IMR-90 (cell line): ENCODE data around the gene HTT-AS. TPM values are rescaled to one million over a fixed set of nuclear protein-coding genes. Genes with fewer than 3 reads are reported as not detected.

Experiments used
- ATAC-seq: fragments of 200-7000 bp; cut with Tn5 transposase; 2 replicates; pipeline ENCODE4 v1.9.1; 2020; ENCODE audit warnings: low read depth, mild to moderate bottlenecking, moderate library complexity
- BruUV-seq: library from RNA; stranded (reverse); fragments of 400-500 nt; replicated peaks from 2 replicates; lab custom pipeline; 2021; lab: Mats Ljungman, UMichigan
- CTCF ChIA-PET: fragments of 300-600 bp; formaldehyde crosslinking; extraction: SDS; loops from one replicate; lab custom pipeline; 2021; ENCODE audit warnings: antibody characterized with exemption; lab: Yijun Ruan, JAX
- POLR2A ChIA-PET: fragments of 300-600 bp; sonication (Branson Sonifier 250); formaldehyde crosslinking; loops from one replicate; lab custom pipeline; 2022; ENCODE audit warnings: antibody characterized with exemption; ENCODE audit not compliant: unreplicated experiment; lab: Charles Lee
- DNase-seq: peaks from one replicate; pipeline ENCODE4 v3.0.0; 2013
- H2AFZ ChIP-seq: replicated peaks from 2 replicates; pipeline ENCODE3; 2013; ENCODE audit warnings: low read length, mild to moderate bottlenecking; ENCODE audit not compliant: poor library complexity
- H2AK5ac ChIP-seq: 2 replicates; pipeline ENCODE4 v1.6.1; 2013; ENCODE audit warnings: low read depth, low read length, inconsistent platforms
- H2AK9ac ChIP-seq: replicated peaks from 2 replicates; pipeline ENCODE3; 2013; ENCODE audit warnings: mild to moderate bottlenecking, low read depth, low read length, moderate library complexity; ENCODE audit not compliant: poor library complexity
- H2BK120ac ChIP-seq: 2 replicates; pipeline ENCODE4 v1.6.1; 2013; ENCODE audit warnings: low read depth, low read length, inconsistent platforms
- H2BK15ac ChIP-seq: 3 replicates; pipeline ENCODE4 v1.6.1; 2013; ENCODE audit warnings: low read depth, low read length, inconsistent platforms
- H2BK20ac ChIP-seq: 2 replicates; pipeline ENCODE4 v1.6.1; 2013; ENCODE audit warnings: low read depth, mild to moderate bottlenecking, inconsistent platforms, low read length, moderate library complexity
- H2BK5ac ChIP-seq: 2 replicates; pipeline ENCODE4 v1.6.1; 2013; ENCODE audit warnings: mild to moderate bottlenecking, low read depth, low read length, inconsistent platforms; ENCODE audit not compliant: poor library complexity, severe bottlenecking
- H3K14ac ChIP-seq: replicated peaks from 2 replicates; pipeline ENCODE4 v1.6.1; 2013; ENCODE audit warnings: low read depth, low read length, inconsistent platforms
- H3K18ac ChIP-seq: 2 replicates; pipeline ENCODE4 v1.6.1; 2013; ENCODE audit warnings: low read depth, low read length, control low read depth
- H3K23ac ChIP-seq: 2 replicates; pipeline ENCODE4 v1.6.1; 2013; ENCODE audit warnings: low read depth, low read length, inconsistent platforms
- H3K27ac ChIP-seq: 2 replicates; pipeline ENCODE4 v1.5.1; 2013; ENCODE audit warnings: mild to moderate bottlenecking, control low read depth, low read length; ENCODE audit not compliant: insufficient read depth
- H3K27me3 ChIP-seq: 2 replicates; pipeline ENCODE4 v1.6.1; 2013; ENCODE audit warnings: low read length; ENCODE audit not compliant: control insufficient read depth, insufficient read depth
- H3K36me3 ChIP-seq: 2 replicates; pipeline ENCODE4 v1.6.1; 2013; ENCODE audit warnings: low read length, mixed read lengths; ENCODE audit not compliant: control insufficient read depth, insufficient read depth
- H3K4ac ChIP-seq: 2 replicates; pipeline ENCODE4 v1.6.1; 2013; ENCODE audit warnings: low read depth, low read length, inconsistent platforms
- H3K4me1 ChIP-seq: 2 replicates; pipeline ENCODE4 v1.6.1; 2013; ENCODE audit warnings: low read length, mixed read lengths; ENCODE audit not compliant: control insufficient read depth, insufficient read depth
- H3K4me2 ChIP-seq: 2 replicates; pipeline ENCODE4 v1.6.1; 2013; ENCODE audit warnings: low read depth, mild to moderate bottlenecking, control low read depth, low read length, moderate library complexity
- H3K4me3 ChIP-seq: 2 replicates; pipeline ENCODE4 v1.5.1; 2013; ENCODE audit warnings: low read depth, mild to moderate bottlenecking, control low read depth, low read length, moderate library complexity; ENCODE audit not compliant: insufficient read depth
- H3K56ac ChIP-seq: 2 replicates; pipeline ENCODE4 v1.6.1; 2013; ENCODE audit warnings: low read length, inconsistent platforms; ENCODE audit not compliant: insufficient read depth; ENCODE audit errors: extremely low read depth
- H3K79me1 ChIP-seq, 2 experiments: 2 replicates each; pipeline ENCODE4 v1.6.1; 2013; ENCODE audit warnings: low read length in 2 of 2, inconsistent platforms in 1 of 2, low read depth in 1 of 2
- H3K9ac ChIP-seq: 2 replicates; pipeline ENCODE4 v1.6.1; 2013; ENCODE audit warnings: low read depth, low read length, control low read depth
- H3K9me1 ChIP-seq: 2 replicates; pipeline ENCODE4 v1.6.1; 2013; ENCODE audit warnings: low read length, inconsistent platforms; ENCODE audit not compliant: insufficient read depth
- H3K9me3 ChIP-seq: 2 replicates; pipeline ENCODE4 v1.6.1; 2013; ENCODE audit warnings: low read length; ENCODE audit not compliant: control insufficient read depth, insufficient read depth
- H4K20me1 ChIP-seq: 2 replicates; pipeline ENCODE4 v1.6.1; 2013; ENCODE audit warnings: low read length, inconsistent platforms; ENCODE audit not compliant: insufficient read depth
- H4K5ac ChIP-seq: 2 replicates; pipeline ENCODE4 v1.6.1; 2013; ENCODE audit warnings: mild to moderate bottlenecking, low read depth, low read length, control low read depth
- H4K8ac ChIP-seq, 2 experiments: 2 replicates each; pipeline ENCODE4 v1.6.1; 2013; ENCODE audit warnings: low read depth in 2 of 2, low read length in 2 of 2, control low read depth in 1 of 2, inconsistent platforms in 1 of 2
- H4K91ac ChIP-seq: 2 replicates; pipeline ENCODE4 v1.6.1; 2013; ENCODE audit warnings: low read depth, low read length, inconsistent platforms; ENCODE audit not compliant: insufficient read depth
- BHLHE40 ChIP-seq: fragments of 150-350 bp; IDR thresholded peaks from 2 replicates; pipeline ENCODE4 v1.6.1; 2016; ENCODE audit warnings: mild to moderate bottlenecking, low read depth, low read length
- CEBPB ChIP-seq: IDR thresholded peaks from 2 replicates; pipeline ENCODE4 v1.6.1; 2012; ENCODE audit warnings: low read depth, low read length, improper control_type of control experiment
- CHD1 ChIP-seq: IDR thresholded peaks from 2 replicates; pipeline ENCODE4 v1.6.1; 2012; ENCODE audit warnings: low read depth, low read length, improper control_type of control experiment
- FOS ChIP-seq: fragments of 150-350 bp; IDR thresholded peaks from 2 replicates; pipeline ENCODE4 v1.6.1; 2016; ENCODE audit warnings: low read depth, low read length
- MAFK ChIP-seq: IDR thresholded peaks from 2 replicates; pipeline ENCODE4 v1.6.1; 2012; ENCODE audit warnings: low read depth, low read length, improper control_type of control experiment
- MAZ ChIP-seq: IDR thresholded peaks from 2 replicates; pipeline ENCODE4 v1.6.1; 2012; ENCODE audit warnings: low read depth, mild to moderate bottlenecking, low read length, improper control_type of control experiment, moderate library complexity, borderline replicate concordance
- MXI1 ChIP-seq: IDR thresholded peaks from 2 replicates; pipeline ENCODE4 v1.6.1; 2012; ENCODE audit warnings: low read depth, mild to moderate bottlenecking, low read length, moderate library complexity, borderline replicate concordance
- NFE2L2 ChIP-seq: fragments of 150-350 bp; IDR thresholded peaks from 2 replicates; pipeline ENCODE4 v1.6.1; 2016; ENCODE audit warnings: low read depth, mild to moderate bottlenecking, low read length
- POLR2A ChIP-seq: IDR thresholded peaks from 2 replicates; pipeline ENCODE4 v1.6.1; 2012; ENCODE audit warnings: mild to moderate bottlenecking, low read depth, low read length
- RAD21 ChIP-seq: IDR thresholded peaks from 2 replicates; pipeline ENCODE4 v1.6.1; 2012; ENCODE audit warnings: low read length, improper control_type of control experiment
- RCOR1 ChIP-seq: IDR thresholded peaks from 2 replicates; pipeline ENCODE4 v1.6.1; 2012; ENCODE audit warnings: mild to moderate bottlenecking, low read length, improper control_type of control experiment; ENCODE audit not compliant: insufficient replicate concordance
- RFX5 ChIP-seq: IDR thresholded peaks from 2 replicates; pipeline ENCODE4 v1.8.0; 2012; ENCODE audit warnings: low read depth, mild to moderate bottlenecking, low read length, moderate library complexity
- SMC3 ChIP-seq: fragments of 150-350 bp; IDR thresholded peaks from 2 replicates; pipeline ENCODE4 v1.6.1; 2016; ENCODE audit warnings: low read depth, mild to moderate bottlenecking, antibody characterized with exemption, low read length, moderate library complexity
- WGBS, 2 experiments: methylation state at CpG; one replicate each; pipeline versions ENCODE4 v1.1.5 to v1.1.7; 2013; ENCODE audit warnings: missing lambda C conversion rate in 2 of 2; ENCODE audit not compliant: insufficient read length in 1 of 2; ENCODE audit errors: extremely low coverage in 2 of 2; 5-methylcytosine and 5-hydroxymethylcytosine counted together
- dilution Hi-C: fragments of 300-500 bp; cut with HindIII; formaldehyde crosslinking; loops from one replicate; pipeline ENCODE4 v1.14.3; 2018; ENCODE audit warnings: low sequenced_read_pairs; ENCODE audit not compliant: unreplicated experiment
- in situ Hi-C: fragments of 300-500 bp; cut with MboI; formaldehyde crosslinking; loops from 3 replicates; pipeline ENCODE4 v1.14.3; 2019; ENCODE audit warnings: low sequenced_read_pairs, inconsistent platforms, mixed read lengths
- intact Hi-C: fragments of 100-400 bp; cut with micrococcal nuclease; formaldehyde crosslinking; loops from 2 replicates; pipeline ENCODE4 v1.10.0; 2022
- polyA plus RNA-seq, 3 experiments: library from polyadenylated mRNA; depleted of rRNA; stranded (reverse); fragments of >200 nt; gene quantifications; 2 replicates each; pipeline ENCODE4 v1.2.3, GENCODE V29; 2012; ENCODE audit warnings: low replicate concordance in 1 of 3
- total RNA-seq: library from RNA; depleted of rRNA; stranded (reverse); fragments of >200 nt; gene quantifications from 2 replicates; pipeline ENCODE4 v1.2.3, GENCODE V29; 2012
- TF ChIP-seq, protein P1 (sequence below): fragments of 150-350 bp; IDR thresholded peaks from 2 replicates; pipeline ENCODE4 v1.6.1; 2017; ENCODE audit warnings: mild to moderate bottlenecking, antibody characterized with exemption, low read length, low read depth
- TF ChIP-seq, protein P2 (sequence below): fragments of 150-350 bp; IDR thresholded peaks from 2 replicates; pipeline ENCODE4 v1.6.1; 2016; ENCODE audit warnings: low read depth, mild to moderate bottlenecking, low read length, moderate library complexity, borderline replicate concordance
- TF ChIP-seq, protein P3 (sequence below): conservative IDR thresholded peaks from 2 replicates; pipeline ENCODE4 v1.5.1; 2012; ENCODE audit warnings: mild to moderate bottlenecking, low read depth, low read length, improper control_type of control experiment

The HTT-AS gene
- total and polyA plus RNA-seq, 2 of the 4 experiments (the other 2 are of a cell fraction), result not detected

DNA sequence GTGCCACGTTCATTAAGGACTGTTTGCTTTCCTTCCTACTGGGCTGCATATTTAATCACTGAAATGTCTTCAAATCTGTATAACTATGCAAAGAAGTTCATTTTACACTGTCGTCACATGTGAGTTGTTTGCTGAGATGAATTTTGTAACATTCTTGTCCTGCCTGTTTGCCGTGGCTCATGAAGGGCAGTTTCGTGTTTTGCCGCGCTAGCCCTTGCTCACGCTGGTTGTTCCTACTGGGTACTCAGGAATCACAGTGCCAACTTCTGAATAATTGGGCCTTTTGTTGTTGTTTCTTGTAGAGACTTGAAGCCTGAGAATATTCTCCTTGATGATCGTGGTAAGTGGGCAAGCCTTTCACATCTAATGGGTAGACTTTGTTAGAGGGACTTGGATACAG is 52.2 kb downstream of the HTT-AS start:
- Histone ChIP-seq H3K4me3 (no peak overlapping the region), H3K9me1 (no peaks in the 10 kb centered on the region), H2BK5ac (no peak overlapping the region), H3K14ac (no peak overlapping the region), H2BK20ac (no peak overlapping the region), H2AK9ac (no peak overlapping the region), H2AFZ (no peak overlapping the region), H3K79me1 (no peaks in the 10 kb centered on the region), H2AK5ac (no peak overlapping the region), H3K4me1 (no peaks in the 10 kb centered on the region), H3K27ac (no peak overlapping the region), H3K9ac (no peak overlapping the region), H4K8ac (no peak overlapping the region), H3K27me3 (peaks cover 37% of the 10 kb centered on the region), H3K23ac (no peak overlapping the region), H4K5ac (no peak overlapping the region), H4K20me1 (no peaks in the 10 kb centered on the region), H3K4ac (no peak overlapping the region), H3K9me3 (peaks cover 7% of the 10 kb centered on the region), H3K36me3 (no peaks in the 10 kb centered on the region), H3K18ac (no peak overlapping the region), H4K91ac (no peak overlapping the region), H2BK120ac (no peak overlapping the region), H2BK15ac (no peak overlapping the region), H3K56ac (no peak overlapping the region), H3K4me2 (no peak overlapping the region)
- WGBS, 2 experiments, result 76% methylated on average over 5 of the region's 8 CpGs; no CpG with 5 or more reads in 1 of the 2 experiments
- no peak for DNase-seq
- no TSS peak for BruUV-seq
- dilution Hi-C loops, result no loop called here
- ChIA-PET POLR2A (no interaction called here), CTCF (no interaction called here)
- intact Hi-C loops, result no loop called here
- in situ Hi-C loops, result no loop called here
- TF ChIP-seq, protein P1, sequence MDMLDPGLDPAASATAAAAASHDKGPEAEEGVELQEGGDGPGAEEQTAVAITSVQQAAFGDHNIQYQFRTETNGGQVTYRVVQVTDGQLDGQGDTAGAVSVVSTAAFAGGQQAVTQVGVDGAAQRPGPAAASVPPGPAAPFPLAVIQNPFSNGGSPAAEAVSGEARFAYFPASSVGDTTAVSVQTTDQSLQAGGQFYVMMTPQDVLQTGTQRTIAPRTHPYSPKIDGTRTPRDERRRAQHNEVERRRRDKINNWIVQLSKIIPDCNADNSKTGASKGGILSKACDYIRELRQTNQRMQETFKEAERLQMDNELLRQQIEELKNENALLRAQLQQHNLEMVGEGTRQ, result no peak
- TF ChIP-seq POLR2A, result no peak
- no peak for TF ChIP-seq CEBPB
- TF ChIP-seq, protein P2, sequence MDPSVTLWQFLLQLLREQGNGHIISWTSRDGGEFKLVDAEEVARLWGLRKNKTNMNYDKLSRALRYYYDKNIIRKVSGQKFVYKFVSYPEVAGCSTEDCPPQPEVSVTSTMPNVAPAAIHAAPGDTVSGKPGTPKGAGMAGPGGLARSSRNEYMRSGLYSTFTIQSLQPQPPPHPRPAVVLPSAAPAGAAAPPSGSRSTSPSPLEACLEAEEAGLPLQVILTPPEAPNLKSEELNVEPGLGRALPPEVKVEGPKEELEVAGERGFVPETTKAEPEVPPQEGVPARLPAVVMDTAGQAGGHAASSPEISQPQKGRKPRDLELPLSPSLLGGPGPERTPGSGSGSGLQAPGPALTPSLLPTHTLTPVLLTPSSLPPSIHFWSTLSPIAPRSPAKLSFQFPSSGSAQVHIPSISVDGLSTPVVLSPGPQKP, result no peak
- no peak for TF ChIP-seq MXI1
- no peak for TF ChIP-seq RFX5
- no peak for TF ChIP-seq FOS
- TF ChIP-seq, protein P3, sequence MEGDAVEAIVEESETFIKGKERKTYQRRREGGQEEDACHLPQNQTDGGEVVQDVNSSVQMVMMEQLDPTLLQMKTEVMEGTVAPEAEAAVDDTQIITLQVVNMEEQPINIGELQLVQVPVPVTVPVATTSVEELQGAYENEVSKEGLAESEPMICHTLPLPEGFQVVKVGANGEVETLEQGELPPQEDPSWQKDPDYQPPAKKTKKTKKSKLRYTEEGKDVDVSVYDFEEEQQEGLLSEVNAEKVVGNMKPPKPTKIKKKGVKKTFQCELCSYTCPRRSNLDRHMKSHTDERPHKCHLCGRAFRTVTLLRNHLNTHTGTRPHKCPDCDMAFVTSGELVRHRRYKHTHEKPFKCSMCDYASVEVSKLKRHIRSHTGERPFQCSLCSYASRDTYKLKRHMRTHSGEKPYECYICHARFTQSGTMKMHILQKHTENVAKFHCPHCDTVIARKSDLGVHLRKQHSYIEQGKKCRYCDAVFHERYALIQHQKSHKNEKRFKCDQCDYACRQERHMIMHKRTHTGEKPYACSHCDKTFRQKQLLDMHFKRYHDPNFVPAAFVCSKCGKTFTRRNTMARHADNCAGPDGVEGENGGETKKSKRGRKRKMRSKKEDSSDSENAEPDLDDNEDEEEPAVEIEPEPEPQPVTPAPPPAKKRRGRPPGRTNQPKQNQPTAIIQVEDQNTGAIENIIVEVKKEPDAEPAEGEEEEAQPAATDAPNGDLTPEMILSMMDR, result no peak
- no peak for TF ChIP-seq RCOR1
- TF ChIP-seq MAFK, result no peak
- TF ChIP-seq SMC3, result no peak
- no peak for TF ChIP-seq RAD21
- no peak for TF ChIP-seq NFE2L2
- TF ChIP-seq BHLHE40, result no peak
- no peak for TF ChIP-seq CHD1
- TF ChIP-seq MAZ, result no peak
- no peak for ATAC-seq
